ENCODE data around the gene ANO1. TPM values are rescaled to one million over a fixed set of nuclear protein-coding genes. Genes with fewer than 3 reads are reported as not detected.

Gene ANO1
- total and polyA plus RNA-seq, 2 of the 8 experiments (the other 6 are each of a cell fraction or from before 2014, with no cell fraction given), result 4.7 to 5.0 TPM

DNA sequence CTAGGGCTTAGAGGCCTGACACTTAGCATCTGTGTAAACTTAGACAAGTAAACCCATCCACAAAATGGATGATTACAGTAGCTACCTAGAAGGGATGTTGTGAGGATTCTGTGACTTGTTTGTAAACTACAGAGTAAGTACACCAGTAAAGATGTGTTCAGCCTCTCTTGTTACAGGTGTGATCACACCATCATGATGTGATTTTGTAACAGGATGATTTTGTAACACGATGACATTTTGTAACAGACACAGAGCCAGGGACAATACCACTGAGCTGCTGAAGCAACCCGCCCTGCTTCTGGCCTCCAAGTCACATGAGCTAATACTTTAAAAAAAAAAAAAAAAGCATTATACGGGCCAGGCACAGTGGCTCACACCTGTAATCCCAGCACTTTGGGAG lies 142.0 kb downstream of the ANO1 start:
- Histone ChIP-seq H2AFZ (ENCODE audit: low read length) (no peak overlapping the region), H4K20me1 (replicated peaks in 1 of 2; ENCODE audit: control insufficient read depth in 1 of 2, insufficient read depth in 2 of 2, low read length in 2 of 2) (no peaks in the 10 kb centered on the region), H3K9ac (replicated peaks in 1 of 4; ENCODE audit: extremely low read depth in 1 of 4, low read depth in 3 of 4, low read length in 3 of 4) (no peak overlapping the region), H3K9me3 (ENCODE audit: insufficient read depth in 2 of 2, low read depth in 1 of 2, low read length in 1 of 2) (no peaks in the 10 kb centered on the region), H3K14ac (ENCODE audit: insufficient read length) (no peak overlapping the region), H3K4ac (replicated peaks; ENCODE audit: insufficient read length, low read depth, low read length) (no peak overlapping the region), H2BK12ac (ENCODE audit: low read depth, low read length) (0 out of 2 replicates have a peak overlapping the region, but pooled peaks have one; percentile 64), H3K23ac (ENCODE audit: insufficient read length) (no peak overlapping the region), H2BK5ac (ENCODE audit: low read depth, low read length) (peak overlapping the region; percentile 40; the same call in 1 of the 2 replicates), H3K4me2 (ENCODE audit: insufficient read depth in 1 of 2, low read depth in 2 of 2, low read length in 2 of 2) (no peak overlapping the region), H3K23me2 (ENCODE audit: low read depth, low read length) (no peaks in the 10 kb centered on the region), H2BK20ac (ENCODE audit: low read length) (no peak overlapping the region), H3K27ac (ENCODE audit: low read depth, low read length) (no peak overlapping the region), H2AK5ac (ENCODE audit: low read depth, low read length) (no peak overlapping the region), H3K79me2 (ENCODE audit: control insufficient read depth in 1 of 2, insufficient read depth in 2 of 2, low read length in 2 of 2) (no peaks in the 10 kb centered on the region), H3K18ac (ENCODE audit: extremely low read depth, low read length) (no peak overlapping the region), H3K36me3 (ENCODE audit: control insufficient read depth in 2 of 4, insufficient read depth in 4 of 4, low read length in 3 of 4) (no peaks in the 10 kb centered on the region), H2BK15ac (ENCODE audit: low read length) (no peak overlapping the region), H4K8ac (ENCODE audit: extremely low read depth, insufficient read depth, low read length) (no peak overlapping the region), H3K27me3 (replicated peaks in 1 of 4; ENCODE audit: control insufficient read depth in 3 of 4, extremely low read depth in 1 of 4, insufficient read depth in 3 of 4, low read length in 3 of 4) (no peaks in the 10 kb centered on the region), H4K5ac (ENCODE audit: insufficient read length, low read depth, low read length) (no peak overlapping the region), H3K79me1 (ENCODE audit: low read depth, low read length) (no peaks in the 10 kb centered on the region), H3K56ac (replicated peaks; ENCODE audit: insufficient read length, low read depth, low read length) (no peak overlapping the region), H2BK120ac (replicated peaks; ENCODE audit: low read depth, low read length) (peak overlapping the region; percentile 29), H3K4me3 (ENCODE audit: extremely low read depth in 1 of 4, insufficient read depth in 2 of 4, low read depth in 3 of 4, low read length in 4 of 4) (no peak overlapping the region), H3K4me1 (replicated peaks in 1 of 4; ENCODE audit: control insufficient read depth in 3 of 4, insufficient read depth in 4 of 4, low read length in 3 of 4) (peaks cover 0 to 2% (median 1%) of the 10 kb centered on the region in 4 experiments; a peak in 3 of 7 replicates), H4K91ac (replicated peaks; ENCODE audit: insufficient read length, low read length) (peak overlapping the region; percentile 36)
- DNase-seq (ENCODE audit: low read depth in 1 of 2, low spot score in 2 of 2) (no peak), FAIRE-seq (no peak)
- ChIA-PET POLR2A (ENCODE audit: partially characterized antibody) (no interaction called here), CTCF (ENCODE audit: partially characterized antibody) (interaction anchor here (1.3 kb wide), 1 partner anchor 138 kb away, joined by 4 read pairs; no protein-coding TSS in a partner anchor)
- 97% methylated on average over 2 of the region's 3 CpGs; no CpG with 5 or more reads in 1 of the 2 experiments for WGBS, 2 experiments (ENCODE audit: extremely low coverage in 1 of 2, insufficient coverage in 1 of 2, insufficient read length in 1 of 2, insufficient replicate concordance in 2 of 2, low coverage in 1 of 2, low lambda C conversion rate in 2 of 2, missing lambda C conversion rate in 1 of 2)
- no peak for TF ChIP-seq TCF12 (IDR thresholded peaks at IDR 0.05; ENCODE audit: low read depth, low read length)
- no peak for TF ChIP-seq CREB1 (IDR thresholded peaks at IDR 0.05)
- TF ChIP-seq EGR1 (IDR thresholded peaks at IDR 0.05; ENCODE audit: borderline replicate concordance, low read depth, low read length), result no peak
- TF ChIP-seq SIRT6 (IDR thresholded peaks at IDR 0.05; ENCODE audit: low read length), result no peak
- TF ChIP-seq, protein P1, sequence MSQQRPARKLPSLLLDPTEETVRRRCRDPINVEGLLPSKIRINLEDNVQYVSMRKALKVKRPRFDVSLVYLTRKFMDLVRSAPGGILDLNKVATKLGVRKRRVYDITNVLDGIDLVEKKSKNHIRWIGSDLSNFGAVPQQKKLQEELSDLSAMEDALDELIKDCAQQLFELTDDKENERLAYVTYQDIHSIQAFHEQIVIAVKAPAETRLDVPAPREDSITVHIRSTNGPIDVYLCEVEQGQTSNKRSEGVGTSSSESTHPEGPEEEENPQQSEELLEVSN (IDR thresholded peaks at IDR 0.05), result no peak
- TF ChIP-seq KDM5A (IDR thresholded peaks at IDR 0.05; ENCODE audit: low read length), result no peak
- no peak for TF ChIP-seq JUN (IDR thresholded peaks at IDR 0.05; ENCODE audit: low read depth, low read length)
- no peak for TF ChIP-seq SRF (IDR thresholded peaks at IDR 0.05; ENCODE audit: low read depth, low read length)
- no peak for TF ChIP-seq TBP (IDR thresholded peaks at IDR 0.05; ENCODE audit: low read depth, low read length)
- TF ChIP-seq TAF1 (IDR thresholded peaks at IDR 0.05; ENCODE audit: low read depth, low read length), result no peak
- TF ChIP-seq EZH2 (IDR thresholded peaks at IDR 0.05; ENCODE audit: low read depth, low read length, severe bottlenecking), result no peak
- no peak for TF ChIP-seq BRCA1 (IDR thresholded peaks at IDR 0.05; ENCODE audit: low read depth, low read length)
- TF ChIP-seq RNF2 (IDR thresholded peaks at IDR 0.05; ENCODE audit: borderline replicate concordance, low read depth, low read length, missing control alignments, poor library complexity, severe bottlenecking), result no peak
- TF ChIP-seq, protein P2, sequence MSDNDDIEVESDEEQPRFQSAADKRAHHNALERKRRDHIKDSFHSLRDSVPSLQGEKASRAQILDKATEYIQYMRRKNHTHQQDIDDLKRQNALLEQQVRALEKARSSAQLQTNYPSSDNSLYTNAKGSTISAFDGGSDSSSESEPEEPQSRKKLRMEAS (IDR thresholded peaks at IDR 0.05), result no peak
- TF ChIP-seq CBX8 (IDR thresholded peaks at IDR 0.05; ENCODE audit: borderline replicate concordance, low read depth, low read length), result no peak
